ENCODE data around the gene ATG3. TPM values are rescaled to one million over a fixed set of nuclear protein-coding genes. Genes with fewer than 3 reads are reported as not detected.
"Not testable (repeated sequence)": the region's sequence is repeated elsewhere in the genome, so short reads cannot be mapped to it uniquely, and the experiment has no call there.

The ATG3 gene
- total RNA-seq, 4 donors from 2014 or later: 41.1 to 61.2 (median 49.4) TPM

- intact Hi-C loops (cut with DNase I; ENCODE audit: low total_unique reads): no loop called here
- no peak overlapping the region for H3K4me3 ChIP-seq (ENCODE audit: low read depth, poor library complexity, severe bottlenecking)
- no peak for DNase-seq (ENCODE audit: low spot score in 2 of 2)
- 73 to 81% methylated on average over 5 of the region's 5 CpGs for whole genome bisulfite sequencing, 2 donors
- TF ChIP-seq CTCF (IDR thresholded peaks at IDR 0.05) (no peak), POLR2A (IDR thresholded peaks at IDR 0.05) (no peak)
Observed at GRCh38 chr3:112546216-112546759, 15.5 kb downstream of the ATG3 start.

DNA sequence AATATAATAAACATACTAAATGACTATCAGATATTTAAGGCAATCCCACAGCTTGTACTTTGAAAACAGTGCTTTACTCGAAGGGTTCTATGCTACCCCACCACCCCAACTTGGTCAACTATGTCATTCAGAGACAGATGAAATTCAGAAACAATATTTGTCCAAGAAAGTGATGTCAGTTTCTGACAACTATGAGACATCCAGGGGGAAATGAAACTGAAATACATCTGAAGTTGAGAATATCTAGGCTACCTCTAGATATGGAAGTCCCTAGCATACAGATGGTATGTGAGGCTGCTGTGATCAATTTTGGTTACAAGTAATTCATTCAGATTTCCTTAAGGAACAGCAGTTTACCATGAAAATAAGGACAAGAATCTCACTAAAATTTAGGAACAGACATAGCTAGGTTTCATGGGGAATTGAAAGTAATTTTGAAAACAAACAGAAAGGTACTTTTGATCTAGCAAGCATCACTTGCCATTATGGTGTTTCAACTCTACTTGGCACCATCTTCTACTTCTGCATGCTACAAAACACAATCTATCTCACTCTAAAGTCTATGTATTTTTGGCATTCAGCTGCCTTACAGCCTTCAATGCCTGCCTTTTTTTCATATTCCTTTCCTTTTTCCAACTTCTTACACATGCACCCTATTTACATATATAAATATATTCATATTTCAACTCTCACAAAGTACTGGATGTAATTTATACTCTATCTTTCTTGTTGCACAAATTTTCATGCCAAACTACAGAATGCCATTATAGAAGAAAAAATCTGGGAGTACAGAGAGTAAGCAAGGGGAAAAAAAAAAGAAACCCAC, 21.7 kb downstream of the ATG3 start:
- DNase-seq (ENCODE audit: low spot score in 2 of 2): no peak
- no peak for TF ChIP-seq CTCF (IDR thresholded peaks at IDR 0.05)
- no peak for TF ChIP-seq POLR2A (IDR thresholded peaks at IDR 0.05)
- H3K4me3 ChIP-seq (ENCODE audit: low read depth, poor library complexity, severe bottlenecking): no peak overlapping the region
- WGBS, 2 donors: 93 to 100% methylated on average over 1 of the region's 1 CpG
- intact Hi-C loops (cut with DNase I; ENCODE audit: low total_unique reads): no loop called here

- 5 to 11% methylated on average over 1 of the region's 1 CpG for WGBS, 2 donors
Observed at GRCh38 chr3:112531358-112531781, 30.4 kb downstream of the ATG3 start.

GRCh38 chr3:112530573-112530972, 31.2 kb downstream of the ATG3 start:
- intact Hi-C loops (cut with DNase I; ENCODE audit: low total_unique reads): no loop called here
- H3K4me3 ChIP-seq (ENCODE audit: low read depth, poor library complexity, severe bottlenecking): no peak overlapping the region
- WGBS, 2 donors: 89 to 91% methylated on average over 3 of the region's 3 CpGs
- DNase-seq (ENCODE audit: low spot score in 2 of 2): no peak
- TF ChIP-seq POLR2A (IDR thresholded peaks at IDR 0.05): no peak
- TF ChIP-seq CTCF (IDR thresholded peaks at IDR 0.05): no peak

More at GRCh38 chr3:112531358-112531781, 30.4 kb downstream of the ATG3 start:
- no peak overlapping the region for H3K4me3 ChIP-seq (ENCODE audit: low read depth, poor library complexity, severe bottlenecking)
- TF ChIP-seq POLR2A (IDR thresholded peaks at IDR 0.05) (no peak), CTCF (IDR thresholded peaks at IDR 0.05) (no peak)
- intact Hi-C loops (cut with DNase I; ENCODE audit: low total_unique reads): no loop called here
- DNase-seq (ENCODE audit: low spot score in 2 of 2): no peak

GRCh38 chr3:112524127-112524526, 37.6 kb downstream of the ATG3 start:
- intact Hi-C loops (cut with DNase I; ENCODE audit: low total_unique reads): loop anchor here (10.0 kb wide), 1 partner anchor 189 kb away; the partner anchor contains the start of gene CD200
- 93% methylated on average over 6 of the region's 6 CpGs for WGBS, 2 donors
- not testable (repeated sequence) for H3K4me3 ChIP-seq (ENCODE audit: low read depth, poor library complexity, severe bottlenecking); DNase-seq (ENCODE audit: low spot score in 2 of 2)

DNA sequence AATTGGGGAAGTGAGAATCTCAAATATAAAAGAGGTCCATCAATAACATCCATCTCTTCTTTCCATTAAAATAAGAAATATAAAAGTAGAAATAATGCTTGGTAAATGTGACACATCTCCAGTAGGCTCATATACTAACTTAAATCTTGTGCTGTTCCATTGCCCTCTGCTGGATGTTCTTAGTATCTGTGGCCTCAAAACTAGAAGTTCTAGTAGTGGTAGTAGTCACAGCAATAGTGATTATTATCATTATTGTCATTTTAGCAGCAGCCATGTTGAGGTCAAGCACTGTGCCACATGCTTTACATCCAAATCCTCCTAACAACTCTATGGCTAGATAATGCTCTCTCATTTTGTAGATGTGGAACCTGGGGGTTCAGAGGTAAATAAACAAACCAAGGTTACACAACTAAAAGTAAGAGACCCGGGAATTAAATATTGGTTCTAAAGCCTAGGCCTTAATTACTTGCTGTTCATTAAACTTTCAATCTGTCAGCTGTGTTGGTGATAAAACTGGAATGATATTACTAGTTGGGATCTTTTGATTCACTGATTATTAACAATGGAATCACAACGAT, 42.2 kb downstream of the ATG3 start:
- no peak for TF ChIP-seq CTCF (IDR thresholded peaks at IDR 0.05)
- peak in 1 of 2 donors; percentile 36 for DNase-seq (ENCODE audit: low spot score in 2 of 2)
- no peak overlapping the region for H3K4me3 ChIP-seq (ENCODE audit: low read depth, poor library complexity, severe bottlenecking)
- 67 to 93% methylated on average over 2 of the region's 2 CpGs for WGBS, 2 donors
- intact Hi-C loops (cut with DNase I; ENCODE audit: low total_unique reads): loop anchor here (10.0 kb wide), 1 partner anchor 185 kb away; the partner anchor contains the start of gene CD200

- WGBS, 2 donors: 59 to 68% methylated on average over 3 of the region's 3 CpGs
- H3K4me3 ChIP-seq (ENCODE audit: low read depth, poor library complexity, severe bottlenecking); DNase-seq (ENCODE audit: low spot score in 2 of 2); intact Hi-C loops (cut with DNase I; ENCODE audit: low total_unique reads): not testable (repeated sequence)
Observed at GRCh38 chr3:112518970-112519369, 42.8 kb downstream of the ATG3 start.
